NCI-H524 (cell line): ENCODE results near the gene ENO2.
"Not testable (repeated sequence)": the region's sequence is repeated elsewhere in the genome, so short reads cannot be mapped to it uniquely, and the experiment has no call there.

Experiments
- DNase-seq, 2 experiments: peaks; one replicate each; lab custom pipeline; 2025; lab: John Stamatoyannopoulos, UW

Gene ENO2

GRCh38 chr12:6914246-6914946 is at the start of gene ENO2:
ENO2 (plus strand) TSS chr12:6914580; CDS start chr12:6915833, 1,253 bp downstream.
- peak in 1 of 2 experiments; percentile 55 for DNase-seq

DNA sequence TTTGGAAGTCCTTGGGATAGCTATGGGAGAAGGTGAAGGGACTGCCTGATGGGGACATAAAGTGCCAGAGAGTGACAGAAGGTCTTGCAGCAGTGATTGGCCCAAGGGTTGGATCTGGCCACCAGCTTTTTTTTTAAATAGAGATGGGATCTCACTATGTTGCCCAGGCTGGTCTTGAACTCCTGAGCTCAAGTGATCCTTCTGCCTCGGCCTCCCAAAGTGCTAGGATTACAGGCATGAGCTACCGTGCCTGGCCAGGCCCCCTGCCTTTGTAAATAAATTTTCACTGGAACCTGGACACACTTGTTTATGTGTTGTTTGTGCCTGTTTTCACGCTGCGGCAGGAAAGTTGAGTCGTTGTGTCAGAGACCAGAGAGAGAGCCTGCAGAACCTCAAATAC is 49.1 kb upstream of the ENO2 start:
- DNase-seq, result not testable (repeated sequence)

DNA sequence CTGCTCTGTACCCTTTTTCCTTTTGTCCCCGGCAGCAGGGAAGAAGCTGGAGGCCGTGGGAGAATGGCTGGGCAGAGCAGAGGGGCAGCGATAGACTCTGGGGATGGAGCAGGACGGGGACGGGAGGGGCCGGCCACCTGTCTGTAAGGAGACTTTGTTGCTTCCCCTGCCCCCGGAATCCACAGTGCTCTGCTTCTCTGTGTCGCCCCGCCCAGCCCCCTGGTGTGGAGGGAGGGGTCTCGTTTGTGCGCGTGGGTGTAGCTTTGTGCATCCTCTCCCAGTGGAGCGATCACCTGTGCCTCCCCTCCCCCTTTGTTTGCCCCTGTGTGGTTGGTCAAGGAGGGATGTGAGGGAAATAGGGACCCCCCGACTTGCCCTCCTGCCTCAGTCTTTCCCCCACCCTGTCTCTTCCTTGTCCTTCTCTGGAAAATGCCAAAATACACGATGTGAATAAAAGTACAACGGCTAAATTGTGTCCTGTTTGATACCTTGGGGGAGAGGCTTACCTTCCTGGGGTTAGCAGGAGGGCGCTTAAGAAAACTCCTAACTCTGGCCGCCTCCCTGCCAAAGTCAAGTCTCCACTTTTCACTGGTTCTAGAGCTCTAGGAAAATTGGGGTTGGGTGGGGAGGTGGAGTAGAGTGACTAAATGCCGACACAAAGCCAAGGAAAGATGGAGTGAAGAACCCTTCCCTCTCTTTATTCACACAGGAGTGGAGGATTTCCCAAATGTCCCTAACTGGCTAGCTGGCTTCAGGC is 48.0 kb upstream of the ENO2 start:
- no peak for DNase-seq

GRCh38 chr12:6866920-6867412 is 47.4 kb upstream of the ENO2 start:
- DNase-seq, result peak in 1 of 2 experiments; percentile 25

DNA sequence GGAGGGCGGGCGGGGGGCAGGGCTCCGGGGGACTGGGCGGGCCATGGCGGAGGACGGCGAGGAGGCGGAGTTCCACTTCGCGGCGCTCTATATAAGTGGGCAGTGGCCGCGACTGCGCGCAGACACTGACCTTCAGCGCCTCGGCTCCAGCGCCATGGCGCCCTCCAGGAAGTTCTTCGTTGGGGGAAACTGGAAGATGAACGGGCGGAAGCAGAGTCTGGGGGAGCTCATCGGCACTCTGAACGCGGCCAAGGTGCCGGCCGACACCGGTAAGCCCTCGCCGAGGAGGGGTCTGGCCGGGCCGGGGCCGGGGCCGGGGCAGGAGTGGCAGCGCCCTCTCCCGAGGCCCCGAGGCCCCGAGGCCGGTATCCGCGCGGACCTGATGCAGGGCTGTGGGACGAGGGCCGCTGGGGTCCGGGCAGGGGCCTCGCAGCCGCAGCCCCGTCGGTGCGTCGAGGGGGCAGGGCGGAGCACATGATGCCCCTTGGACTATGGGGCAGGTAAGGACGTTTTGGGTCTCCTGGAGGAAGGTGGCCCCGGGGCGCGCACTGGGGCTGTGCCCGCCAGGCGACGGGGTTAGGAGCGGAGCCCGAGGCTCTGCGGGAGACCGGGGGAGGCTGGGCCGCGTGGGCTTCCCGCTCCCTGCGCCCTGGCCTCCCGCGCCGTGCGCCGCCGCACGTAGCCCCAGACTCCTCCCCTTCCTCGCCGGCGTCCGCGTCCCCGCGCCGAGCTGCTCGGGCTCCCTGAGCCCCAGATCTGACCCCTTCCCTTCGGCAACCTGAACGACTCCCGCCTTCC is 46.8 kb upstream of the ENO2 start, which contains the start of gene TPI1:
TSS of gene TPI1 (plus strand) at position 119 of the 798 bp plus-strand sequence. CDS start at position 155, 36 bp downstream.
- DNase-seq, result peak in 1 of 2 experiments; percentile 68

GRCh38 chr12:6868211-6869048 is 46.0 kb upstream of the ENO2 start:
- DNase-seq, result peak in 1 of 2 experiments; percentile 27

- peak; percentile 56 to 76 for DNase-seq
These were observed 45.0 kb upstream of the ENO2 start for GRCh38 chr12:6869049-6870021.

- DNase-seq, result not testable (repeated sequence)
These were observed 44.1 kb upstream of the ENO2 start for GRCh38 chr12:6870304-6870703.

DNA sequence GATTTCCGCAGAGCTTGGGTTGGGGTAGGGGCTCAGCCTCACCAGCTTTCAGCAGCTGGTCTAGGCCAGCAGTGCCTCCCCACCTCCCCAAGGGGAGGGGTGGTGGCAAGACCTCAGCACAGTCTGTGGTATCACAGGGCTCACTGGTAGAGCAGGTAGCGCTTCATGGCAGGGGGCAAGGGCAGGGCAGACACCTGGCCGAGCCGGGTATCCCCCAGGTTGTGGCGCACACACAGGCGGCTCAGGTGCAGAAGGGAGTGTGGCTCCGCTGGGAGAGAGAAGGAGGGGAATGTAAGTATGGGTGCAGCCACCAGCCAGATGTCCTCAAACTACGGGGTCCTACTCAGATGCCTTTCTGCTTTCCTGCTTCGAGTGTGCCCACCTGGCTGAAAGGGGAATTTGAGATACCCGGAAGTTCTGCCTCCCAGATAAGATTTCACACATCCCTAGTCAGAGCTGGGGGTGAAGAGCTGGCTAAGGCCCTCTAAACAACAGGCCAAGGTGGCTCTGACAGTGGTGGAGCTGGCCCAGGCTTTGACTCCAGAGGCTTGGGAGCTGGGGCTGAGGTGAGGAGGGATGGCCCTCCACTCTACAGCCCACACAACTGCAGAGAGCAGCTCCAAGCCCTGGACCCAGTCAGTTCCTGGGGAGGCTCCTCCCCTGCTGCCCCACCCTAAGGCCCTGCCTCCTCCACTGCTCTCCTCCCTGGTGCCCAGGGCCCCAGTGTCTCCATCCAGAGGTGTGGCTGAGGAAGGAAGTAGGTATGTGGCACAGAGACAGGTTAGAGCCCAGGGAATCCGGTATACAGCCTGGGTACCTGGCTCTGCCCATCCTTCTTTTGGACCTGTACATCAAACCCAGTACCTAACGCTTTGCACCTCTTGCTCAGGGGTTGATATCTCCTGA is 43.1 kb upstream of the ENO2 start:
- peak in 1 of 2 experiments; percentile 40 for DNase-seq

GRCh38 chr12:6872073-6873048 is 42.0 kb upstream of the ENO2 start:
- peak; percentile 22 to 74 for DNase-seq

DNA sequence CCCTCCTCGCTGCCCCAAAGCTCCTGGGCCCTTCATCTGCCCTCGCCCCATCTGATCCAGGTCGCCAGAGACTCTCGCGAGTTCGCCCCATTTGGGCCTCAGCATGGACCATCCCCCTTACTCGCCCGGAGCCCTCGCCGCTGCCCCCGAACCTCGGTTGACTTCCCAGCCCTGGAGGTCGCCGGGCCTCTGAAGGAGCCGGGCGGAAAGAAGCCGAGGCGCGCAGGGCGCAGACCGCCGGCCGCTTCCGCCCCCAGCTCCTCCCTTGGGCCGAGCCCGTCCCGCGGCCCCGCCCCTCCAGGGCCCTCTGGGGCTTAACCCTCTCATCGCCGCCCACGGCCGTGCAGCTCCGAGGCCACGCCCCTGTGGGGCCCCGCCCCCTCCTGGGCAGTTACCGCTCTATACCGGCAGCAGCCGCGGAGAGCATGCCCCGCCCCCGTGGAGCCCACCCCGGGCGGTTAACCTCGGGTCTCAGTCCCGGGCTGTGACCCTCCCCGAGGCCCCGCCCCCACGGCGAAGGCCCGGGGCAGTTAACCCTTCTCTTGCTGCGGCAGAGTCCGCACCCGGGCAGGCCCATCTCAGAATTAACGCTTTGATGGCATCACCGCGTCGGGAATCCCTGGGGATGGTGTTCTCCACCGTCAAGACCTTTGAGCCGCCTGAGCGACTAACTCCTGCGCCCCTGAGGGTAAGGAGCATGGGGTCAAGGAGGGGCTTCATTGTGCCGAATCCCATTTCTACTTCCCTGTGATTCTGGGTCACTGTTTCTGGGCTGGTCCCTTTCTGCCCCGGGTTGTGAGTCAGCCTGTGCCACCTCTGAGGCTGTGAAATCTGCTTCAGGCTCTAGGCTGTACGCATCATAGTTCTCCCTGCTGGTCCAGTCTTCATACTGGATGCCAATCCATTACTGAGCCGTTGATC is 41.0 kb upstream of the ENO2 start, which contains the start of gene SPSB2:
TSS of gene SPSB2 (minus strand) at position 210 of the 921 bp plus-strand sequence. CDS start 402 bp downstream, outside the sequence.
- peak; percentile 78 to 91 for DNase-seq

- DNase-seq, result not testable (repeated sequence)
These were observed 40.4 kb upstream of the ENO2 start for GRCh38 chr12:6874015-6874368.

- DNase-seq, result not testable (repeated sequence)
These were observed 34.6 kb upstream of the ENO2 start for GRCh38 chr12:6879824-6880223.

DNA sequence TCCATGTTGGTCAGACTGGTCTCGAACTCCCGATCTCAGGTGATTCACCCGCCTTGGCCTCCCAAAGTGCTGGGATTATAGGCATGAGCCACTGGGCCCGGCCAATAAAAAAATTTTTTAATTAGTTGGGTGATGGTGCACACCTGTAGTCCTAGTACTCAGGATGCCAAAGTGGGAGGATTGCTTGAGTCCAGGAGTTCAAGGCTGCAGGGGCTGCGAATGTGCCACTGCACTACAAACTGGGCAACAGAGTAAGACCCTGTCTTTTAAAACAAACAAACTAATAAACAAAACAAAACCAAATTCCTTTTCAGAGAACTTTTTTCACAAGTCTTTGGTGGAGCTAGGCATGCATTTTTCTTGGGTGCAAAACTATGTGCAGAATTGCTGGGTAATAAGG is 31.1 kb upstream of the ENO2 start:
- DNase-seq, result no peak

DNA sequence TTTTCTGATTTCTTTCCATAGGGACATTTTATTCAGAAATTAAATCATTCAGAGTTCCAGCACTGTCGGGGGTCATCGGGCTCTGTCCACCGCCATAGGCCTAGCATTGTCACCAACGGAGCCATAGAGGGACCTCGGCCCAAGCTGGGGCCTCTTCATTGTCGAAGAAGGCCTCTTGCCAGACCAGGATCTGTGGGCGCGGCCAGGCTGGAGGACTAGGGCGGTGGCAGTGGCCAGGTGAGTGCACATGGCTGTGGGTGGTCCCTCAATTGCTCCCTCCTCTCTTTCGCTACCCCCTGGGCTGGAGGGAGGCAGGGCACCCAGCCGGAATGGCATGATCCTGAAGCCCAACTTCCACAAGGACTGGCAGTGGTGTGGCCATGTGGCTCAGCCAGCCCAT is 30.7 kb upstream of the ENO2 start:
- DNase-seq, result no peak

- DNase-seq, result no peak
These were observed 29.8 kb upstream of the ENO2 start for GRCh38 chr12:6884539-6884938.
